Dermis blood vessel endothelial cell (primary cell): ENCODE results near the gene OR12D3. TPM values are rescaled to one million over a fixed set of nuclear protein-coding genes. Genes with fewer than 3 reads are reported as not detected.
"Not testable (repeated sequence)": the region's sequence is repeated elsewhere in the genome, so short reads cannot be mapped to it uniquely, and the experiment has no call there.

Experiments
- DNase-seq: peaks from one replicate; pipeline ENCODE4 v3.0.0; 2010
- total RNA-seq: library from RNA; depleted of rRNA; stranded (reverse); fragments of >200 nt; gene quantifications from 2 replicates; pipeline ENCODE4 v1.2.3, GENCODE V29; 2014

OR12D3 gene, protein sequence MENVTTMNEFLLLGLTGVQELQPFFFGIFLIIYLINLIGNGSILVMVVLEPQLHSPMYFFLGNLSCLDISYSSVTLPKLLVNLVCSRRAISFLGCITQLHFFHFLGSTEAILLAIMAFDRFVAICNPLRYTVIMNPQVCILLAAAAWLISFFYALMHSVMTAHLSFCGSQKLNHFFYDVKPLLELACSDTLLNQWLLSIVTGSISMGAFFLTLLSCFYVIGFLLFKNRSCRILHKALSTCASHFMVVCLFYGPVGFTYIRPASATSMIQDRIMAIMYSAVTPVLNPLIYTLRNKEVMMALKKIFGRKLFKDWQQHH
- not detected in 2 replicates for total RNA-seq

DNA sequence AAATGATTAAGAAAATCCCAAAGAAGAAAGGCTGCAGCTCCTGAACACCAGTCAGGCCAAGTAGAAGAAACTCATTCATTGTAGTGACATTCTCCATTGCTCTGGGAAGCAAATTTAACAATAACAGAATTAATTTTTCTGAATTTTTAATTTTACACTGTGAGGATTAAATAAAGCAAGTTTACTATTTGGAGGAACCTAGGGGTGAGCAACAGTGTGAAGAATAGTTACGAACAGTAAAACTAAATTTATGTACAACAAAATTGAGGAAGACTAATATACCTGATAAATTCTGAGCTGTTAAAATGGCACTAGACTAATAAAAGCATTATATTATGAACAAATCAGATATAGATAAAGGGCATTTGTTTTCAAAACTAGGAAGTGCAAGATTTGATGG, at the start of gene OR12D3:
OR12D3 (minus strand) TSS at position 101 of the 400 bp plus-strand sequence; CDS start at position 97, 4 bp downstream.
- no peak for DNase-seq

DNA sequence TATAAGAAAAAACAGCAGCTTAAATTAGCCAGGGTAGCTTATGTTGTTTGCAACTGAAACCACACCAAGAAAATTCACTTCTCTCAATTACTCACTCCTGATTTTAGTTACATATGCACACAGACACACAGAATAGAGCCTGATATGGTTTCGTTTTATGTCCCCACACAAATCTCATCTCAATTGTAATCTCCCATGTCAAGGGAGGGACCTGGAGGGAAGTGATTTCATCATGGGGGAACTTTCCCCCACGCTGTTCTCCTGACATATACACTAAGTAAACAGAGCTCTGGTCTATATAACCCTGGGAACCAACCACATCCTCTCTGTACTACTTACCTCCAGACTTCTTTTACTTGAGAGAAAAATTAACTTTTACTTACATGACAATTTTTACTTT, 49.5 kb upstream of the OR12D3 start:
- DNase-seq, result no peak

DNA sequence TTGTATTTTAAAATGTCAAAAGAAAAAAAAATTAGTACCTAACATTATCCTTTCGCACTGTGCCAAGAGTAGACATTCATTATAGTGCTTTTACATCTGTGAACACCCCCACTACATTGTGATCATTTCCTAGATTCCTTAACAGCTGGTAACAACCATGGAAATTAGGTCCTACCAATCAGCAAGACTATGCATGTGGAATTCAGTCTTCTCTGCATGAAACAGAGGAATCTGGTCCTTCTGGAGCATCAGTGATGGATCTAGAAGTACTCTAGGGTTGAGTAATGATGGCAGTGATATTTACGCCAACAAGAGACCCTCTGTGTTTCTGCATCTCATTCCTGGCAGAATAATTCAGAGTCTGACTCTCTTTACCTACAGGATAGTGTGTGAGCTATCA, 49.1 kb upstream of the OR12D3 start:
- no peak for DNase-seq

DNA sequence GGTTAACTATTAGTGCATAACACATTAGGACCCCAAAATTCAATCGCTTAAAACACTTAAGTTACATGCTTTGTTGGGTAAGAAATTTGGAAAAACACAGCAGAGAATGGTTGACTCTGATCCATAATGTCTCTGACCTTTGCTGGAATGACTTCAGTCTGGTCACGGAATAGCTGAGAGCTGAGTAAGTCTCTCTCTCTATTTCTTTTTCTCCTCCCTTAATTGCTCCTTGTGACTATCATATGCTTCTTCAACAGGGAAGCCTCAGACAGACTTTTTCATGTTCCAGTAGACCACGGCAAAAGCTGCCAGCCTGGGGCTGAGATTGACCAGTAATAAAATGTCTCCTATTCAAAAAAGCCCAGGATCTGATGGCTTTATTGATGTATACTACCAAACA, 44.4 kb upstream of the OR12D3 start:
- no peak for DNase-seq

DNA sequence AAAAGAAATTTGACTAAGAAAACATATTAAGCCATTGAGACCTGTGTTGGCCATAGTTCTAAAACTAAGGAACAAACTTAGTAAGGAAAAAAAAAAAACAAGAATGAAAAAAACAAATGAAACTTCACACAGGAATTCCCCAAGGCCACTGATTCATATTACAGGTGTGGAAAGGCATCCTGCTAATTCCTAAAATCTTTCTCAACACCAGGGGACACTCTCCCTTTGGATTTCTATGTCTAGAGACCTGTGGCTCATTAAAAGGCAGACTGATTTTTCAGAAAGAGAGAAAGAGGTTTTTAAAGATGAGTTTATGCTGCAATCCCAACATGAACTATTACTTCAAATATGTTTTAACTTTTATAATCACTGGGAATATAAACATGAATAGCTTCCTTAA, 39.5 kb upstream of the OR12D3 start, which contains the start of gene OR12D1:
OR12D1 (plus strand) TSS at position 341 of the 400 bp plus-strand sequence.
- DNase-seq, result no peak

DNA sequence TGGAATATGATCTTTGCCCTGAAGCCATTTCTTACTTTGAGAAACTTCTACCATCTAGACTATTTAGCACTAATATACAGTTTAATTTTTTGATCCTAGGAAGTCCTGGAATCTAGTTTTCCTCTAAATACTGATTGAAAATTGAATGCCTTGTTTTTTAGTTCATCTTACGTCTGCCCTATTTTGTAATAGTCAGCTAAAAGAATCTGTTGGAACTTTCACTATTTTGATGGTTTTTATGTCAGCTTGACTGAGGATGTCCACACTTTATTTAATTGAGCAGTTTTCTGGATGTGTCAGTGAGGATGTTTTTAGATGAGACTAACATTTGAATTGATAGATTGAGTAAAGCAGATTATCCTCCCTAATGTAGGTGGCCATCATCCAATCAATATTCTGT, 28.7 kb upstream of the OR12D3 start:
- no peak for DNase-seq

DNA sequence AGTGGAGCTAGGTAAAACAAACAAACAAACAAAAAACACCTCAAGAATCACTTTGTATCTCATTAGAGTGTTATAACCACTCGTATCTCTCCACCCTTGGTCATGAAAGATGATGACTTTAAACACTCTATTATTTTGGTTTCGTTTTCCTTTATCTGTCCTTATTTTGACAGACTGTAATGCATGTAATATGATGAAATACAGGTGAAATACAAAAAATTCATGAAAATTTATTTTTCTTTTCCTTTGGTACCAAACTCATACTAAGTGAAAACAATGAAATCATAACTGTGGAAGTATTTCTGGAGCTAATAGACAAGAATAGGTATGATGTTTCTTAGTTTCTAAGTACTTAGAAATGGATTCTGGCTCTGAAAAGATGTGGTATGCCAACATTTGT, 24.4 kb upstream of the OR12D3 start:
- DNase-seq, result no peak

DNA sequence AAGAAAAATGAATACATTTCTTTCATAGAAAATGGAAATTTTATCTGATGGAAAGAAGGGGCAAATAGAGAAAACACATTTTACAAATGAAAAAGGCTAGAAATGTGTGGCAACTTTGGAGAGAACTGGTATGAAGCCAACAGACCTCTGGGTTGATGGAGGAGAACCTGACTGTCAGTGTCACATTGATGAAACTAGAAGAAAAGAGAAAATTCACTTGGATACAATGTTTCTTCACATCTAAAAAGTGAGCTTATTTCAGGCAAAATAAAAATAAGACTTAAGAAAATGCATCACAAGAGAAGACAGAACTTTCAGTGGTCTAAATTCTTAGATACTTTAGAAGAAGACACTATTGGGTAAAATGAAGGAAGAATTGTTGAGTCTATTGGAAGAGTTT, 20.2 kb upstream of the OR12D3 start, which contains the start of gene OR12D2:
OR12D2 (plus strand) TSS at position 301 of the 400 bp plus-strand sequence. CDS start 1,069 bp downstream, outside the sequence.
- DNase-seq, result no peak

DNA sequence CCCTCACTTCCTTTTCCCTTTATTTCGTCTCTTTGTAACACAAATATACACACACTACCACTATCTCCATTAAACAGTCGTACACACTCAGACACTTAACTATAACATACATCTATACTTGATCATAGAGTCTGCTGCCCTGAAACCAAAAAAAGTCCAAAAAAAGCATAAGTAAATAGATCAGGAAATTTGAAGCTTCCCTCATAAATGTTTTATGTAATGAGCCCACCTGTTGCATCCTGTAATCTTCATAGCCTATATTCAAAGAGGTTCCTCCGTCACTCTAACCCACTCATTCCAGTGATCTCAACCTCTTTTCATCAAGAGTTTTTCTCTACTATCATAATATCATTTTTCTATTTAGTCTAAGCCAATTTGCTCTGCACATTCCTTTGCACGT, 13.4 kb upstream of the OR12D3 start:
- no peak for DNase-seq

DNA sequence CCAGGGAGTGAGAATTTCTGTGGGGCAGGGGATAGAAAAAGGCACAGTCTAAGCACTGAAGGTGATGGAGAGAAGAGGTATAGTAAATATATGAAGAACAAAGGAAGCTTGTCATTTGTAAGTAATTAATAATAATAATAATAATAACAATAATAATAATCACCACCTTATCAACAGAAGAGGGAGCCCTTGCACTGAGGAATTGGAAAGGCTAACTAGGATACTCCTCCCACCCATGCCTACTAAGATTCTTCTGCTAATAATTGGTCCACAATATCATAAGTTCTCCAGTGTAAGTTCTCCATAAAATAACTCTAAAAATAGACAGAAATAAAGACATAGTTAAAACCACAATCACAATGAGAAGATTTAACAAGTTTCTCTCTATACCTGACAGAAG, 912 bp upstream of the OR12D3 start:
- DNase-seq, result peak; percentile 0

DNA sequence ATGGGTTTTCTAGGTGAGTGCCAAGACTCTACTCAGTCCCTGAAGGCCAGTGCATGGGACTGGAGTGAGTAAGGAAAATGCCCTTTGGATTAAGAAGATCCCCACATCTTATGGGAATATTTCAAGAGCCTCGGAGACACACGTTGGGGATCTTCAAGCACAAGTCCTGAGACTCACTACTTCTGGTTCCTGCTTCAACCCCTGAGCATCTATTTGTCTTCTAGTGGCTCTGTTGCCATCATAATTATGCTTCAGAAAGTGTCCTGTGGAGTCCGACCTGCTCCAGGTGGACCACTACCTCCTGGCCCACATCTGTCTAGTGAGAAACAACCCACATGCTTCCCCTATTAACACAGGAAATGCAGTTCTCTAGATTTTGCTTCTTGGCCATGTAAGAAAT, 6.3 kb downstream of the OR12D3 start, which contains the start of gene OR5V1:
OR5V1 (minus strand) TSS at position 101 of the 400 bp plus-strand sequence. CDS start 12,670 bp downstream, outside the sequence.
- no peak for DNase-seq

DNA sequence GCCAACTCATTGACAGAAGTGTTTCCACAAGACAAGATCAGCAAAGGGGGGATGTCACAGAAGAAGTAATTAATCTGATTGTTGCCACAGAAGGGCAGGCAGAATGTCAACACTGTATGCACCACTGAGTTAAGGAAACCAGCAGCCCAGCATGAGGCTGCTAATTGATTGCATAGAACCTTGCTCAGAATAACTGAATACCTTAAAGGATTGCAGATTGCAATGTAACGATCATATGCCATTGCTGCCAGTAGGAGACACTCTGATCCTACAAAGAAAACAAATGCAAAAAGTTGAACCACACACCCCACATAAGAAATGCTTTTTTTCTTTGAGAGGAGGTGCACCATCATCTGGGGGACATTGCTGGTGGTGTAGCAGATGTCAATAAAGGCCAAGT, 19.5 kb downstream of the OR12D3 start:
- DNase-seq, result no peak

DNA sequence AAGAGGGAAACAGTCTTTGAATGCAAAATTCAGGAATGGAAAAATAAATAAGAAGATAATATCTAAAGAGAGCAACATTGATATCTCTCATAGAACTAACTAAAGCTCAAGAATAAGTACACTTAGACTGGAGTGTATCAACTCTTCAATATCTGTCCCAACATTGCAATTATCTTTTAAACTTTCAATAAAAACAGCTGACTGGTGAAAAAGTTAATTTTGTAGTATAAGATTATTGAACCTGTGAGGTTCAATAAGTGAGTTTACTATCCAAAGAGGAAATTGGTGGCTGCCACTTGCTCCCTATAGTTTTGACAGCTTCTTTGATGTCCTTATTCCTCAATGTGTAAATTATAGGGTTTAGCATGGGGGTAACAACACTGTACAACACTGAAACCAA, 20.1 kb downstream of the OR12D3 start:
- DNase-seq, result no peak

DNA sequence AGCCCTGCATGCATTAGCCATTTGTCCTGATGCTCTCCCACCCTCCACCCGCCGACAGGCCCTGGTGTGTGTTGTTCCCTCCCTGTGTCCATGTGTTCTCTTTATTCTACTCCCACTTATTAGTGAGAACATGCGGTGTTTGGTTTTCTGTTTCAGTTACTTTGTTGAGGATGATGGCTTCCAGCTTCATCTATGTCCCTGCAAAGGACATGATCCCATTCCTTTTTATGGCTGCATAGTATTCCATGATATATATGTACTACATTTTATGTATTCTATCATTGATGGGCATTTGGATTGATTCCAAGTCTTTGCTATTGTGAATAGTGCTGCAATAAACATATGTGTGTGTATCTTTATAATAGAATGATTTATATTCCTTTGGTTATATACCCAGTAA, 25.7 kb downstream of the OR12D3 start:
- not testable (repeated sequence) for DNase-seq

DNA sequence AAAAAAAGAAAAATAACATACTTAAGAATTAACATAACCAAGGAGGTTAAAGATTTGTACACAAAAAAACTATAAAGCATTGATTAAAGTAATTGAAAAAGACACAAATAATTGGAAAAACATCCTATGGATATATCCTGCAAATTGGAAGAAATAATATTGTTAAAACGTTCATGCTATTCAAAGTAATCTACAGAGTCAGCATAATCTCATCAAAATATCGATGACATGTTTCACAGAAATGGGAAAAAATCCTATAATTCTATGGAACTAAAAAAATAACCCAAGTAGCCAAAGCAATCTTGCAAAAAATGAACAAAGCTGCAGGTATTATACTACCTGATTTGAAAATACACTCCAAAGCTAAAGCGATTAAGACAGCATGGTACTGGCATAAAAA, 29.7 kb downstream of the OR12D3 start:
- no peak for DNase-seq

DNA sequence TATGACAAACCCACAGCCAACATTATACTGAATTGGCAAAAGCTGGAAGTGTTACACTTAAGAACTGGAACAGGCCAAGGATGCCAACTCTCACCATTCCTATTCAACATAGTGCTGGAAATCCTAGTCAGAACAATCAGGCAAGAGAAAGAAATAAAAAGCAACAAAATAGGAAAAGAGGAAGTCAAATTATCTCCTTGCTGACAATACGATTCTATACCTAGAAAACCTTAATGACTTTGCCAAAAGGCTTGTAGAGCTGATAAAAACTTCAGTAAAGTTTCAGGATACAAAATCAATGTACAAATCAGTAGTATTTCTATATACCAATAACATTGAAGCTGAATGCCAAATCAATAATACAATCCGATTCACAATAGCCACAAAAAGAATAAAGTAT, 38.8 kb downstream of the OR12D3 start:
- DNase-seq, result no peak

DNA sequence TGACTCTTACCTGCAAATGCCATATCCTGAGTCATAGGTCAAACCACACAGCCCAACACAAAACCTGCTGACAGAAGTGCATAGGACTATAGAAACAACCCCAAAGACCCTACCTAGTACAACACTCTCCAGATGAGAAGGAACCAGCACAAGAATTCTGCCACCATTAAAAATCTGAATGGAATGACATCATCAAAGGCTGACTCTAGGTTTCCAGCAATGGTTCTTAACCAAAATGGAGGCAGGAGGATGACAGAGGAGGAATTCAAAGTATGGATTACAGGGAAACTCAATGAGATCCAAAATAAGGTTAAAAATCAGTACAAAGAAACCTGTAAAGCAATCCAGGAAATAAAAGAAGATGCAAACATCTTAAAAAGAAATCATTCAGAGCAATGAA, 42.4 kb downstream of the OR12D3 start:
- DNase-seq, result no peak

DNA sequence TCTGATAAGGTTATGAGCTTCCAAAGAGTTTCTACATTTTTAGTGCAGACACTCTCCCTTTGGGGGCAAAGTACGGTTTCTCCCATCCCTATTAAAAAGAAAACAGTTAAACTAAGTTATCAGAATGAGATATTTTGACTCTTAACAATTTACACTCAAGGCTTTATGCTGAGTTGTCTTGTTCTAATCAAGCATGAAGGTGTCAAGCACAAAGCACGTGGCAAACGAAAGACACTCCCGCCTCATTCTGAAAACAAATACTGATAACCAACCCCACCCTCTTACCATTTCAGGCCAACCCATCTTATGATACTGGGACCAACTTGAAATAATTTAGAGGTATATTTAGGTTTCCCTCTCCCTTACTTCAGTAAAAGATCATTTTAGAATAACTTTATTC, 49.3 kb downstream of the OR12D3 start:
- no peak for DNase-seq

Other genes with a start within 250 kb of the OR12D3 start
- gene OR2J2, start 204.4 kb downstream of the OR12D3 start, total RNA-seq, result not detected in 2 replicates
- not detected in 2 replicates for gene OR14J1, start 73.6 kb downstream of the OR12D3 start, total RNA-seq
- not detected in 2 replicates for gene OR5V1, start 6.4 kb downstream of the OR12D3 start, total RNA-seq
- not detected in 2 replicates for gene OR12D2, start 20.3 kb upstream of the OR12D3 start, total RNA-seq
- gene OR12D1, start 39.6 kb upstream of the OR12D3 start, total RNA-seq, result not detected in 2 replicates
- gene OR10C1, start 64.0 kb upstream of the OR12D3 start, total RNA-seq, result not detected in 2 replicates
- gene OR11A1, start 81.8 kb upstream of the OR12D3 start, total RNA-seq, result not detected in 2 replicates
- gene OR2H1, start 81.9 kb upstream of the OR12D3 start, total RNA-seq, result not detected in 2 replicates
- gene MAS1L, start 112.7 kb upstream of the OR12D3 start, total RNA-seq, result not detected in 2 replicates
- gene UBD, start 184.4 kb upstream of the OR12D3 start, total RNA-seq, result 5.8 and 82.4 TPM in 2 replicates
- gene OR2H2, start 209.8 kb upstream of the OR12D3 start, total RNA-seq, result not detected in 2 replicates